ENCODE results near the gene SSC4D.
"Not testable (repeated sequence)": the region's sequence is repeated elsewhere in the genome, so short reads cannot be mapped to it uniquely, and the experiment has no call there.

The SSC4D gene

DNA sequence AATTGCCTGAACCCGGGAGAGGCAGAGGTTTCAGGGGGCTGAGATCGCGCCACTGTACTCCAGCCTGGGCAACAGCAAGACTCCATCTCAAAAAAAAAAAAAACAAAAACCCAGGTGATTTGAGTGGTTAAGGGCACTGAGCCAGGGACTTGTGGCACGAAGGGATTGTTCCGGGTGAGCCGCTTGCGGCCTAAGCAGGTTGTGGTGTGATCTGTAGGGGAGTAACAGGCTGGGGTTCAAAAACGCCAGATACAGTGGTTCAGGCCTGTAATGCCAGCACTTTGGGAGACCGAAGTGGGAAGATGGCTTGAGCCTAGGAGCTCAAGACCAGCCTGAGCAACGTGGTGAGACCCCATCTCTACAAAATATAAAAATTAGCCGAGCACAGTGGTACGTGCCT is 34.3 kb upstream of the SSC4D start:
- not testable (repeated sequence) for H4K91ac ChIP-seq (ENCODE audit: low read depth, low read length, poor library complexity); H3K4ac ChIP-seq (ENCODE audit: low read length); H3K36me3 ChIP-seq (replicated peaks in 1 of 2; ENCODE audit: control insufficient read depth in 2 of 2, insufficient read depth in 2 of 2, low read length in 2 of 2); H3K18ac ChIP-seq (ENCODE audit: low read length); H2BK5ac ChIP-seq (ENCODE audit: low read length); H2BK12ac ChIP-seq (ENCODE audit: low read length); H3K4me3 ChIP-seq (ENCODE audit: low read length in 2 of 2); H3K4me2 ChIP-seq (ENCODE audit: insufficient read depth, low read length, poor library complexity, severe bottlenecking); H2BK15ac ChIP-seq (ENCODE audit: low read length); H2BK120ac ChIP-seq (ENCODE audit: low read depth, low read length); H3K79me1 ChIP-seq (ENCODE audit: low read depth, low read length); H3K14ac ChIP-seq (ENCODE audit: low read length); H4K8ac ChIP-seq (ENCODE audit: low read depth, low read length); H3K9ac ChIP-seq (ENCODE audit: low read depth, low read length, poor library complexity); H2AFZ ChIP-seq (ENCODE audit: low read length); H3K27ac ChIP-seq (replicated peaks; ENCODE audit: low read length); H3K9me3 ChIP-seq (replicated peaks in 1 of 2; ENCODE audit: control insufficient read depth in 2 of 2, insufficient read depth in 1 of 2, low read depth in 1 of 2, low read length in 2 of 2); DNase-seq (ENCODE audit: low spot score); H3K23ac ChIP-seq (ENCODE audit: low read depth, low read length, poor library complexity); H3K4me1 ChIP-seq (ENCODE audit: control insufficient read depth in 2 of 2, insufficient read depth in 1 of 2, low read depth in 1 of 2, low read length in 2 of 2); H2AK5ac ChIP-seq (ENCODE audit: low read depth, low read length); H3K27me3 ChIP-seq (ENCODE audit: control insufficient read depth in 3 of 3, insufficient read depth in 3 of 3, low read depth in 1 of 3, low read length in 3 of 3)
- WGBS, 2 donors (ENCODE audit: extremely low coverage in 2 of 2, insufficient read length in 2 of 2, insufficient replicate concordance in 1 of 2), result no CpG with 5 or more reads among the region's 12 CpGs

DNA sequence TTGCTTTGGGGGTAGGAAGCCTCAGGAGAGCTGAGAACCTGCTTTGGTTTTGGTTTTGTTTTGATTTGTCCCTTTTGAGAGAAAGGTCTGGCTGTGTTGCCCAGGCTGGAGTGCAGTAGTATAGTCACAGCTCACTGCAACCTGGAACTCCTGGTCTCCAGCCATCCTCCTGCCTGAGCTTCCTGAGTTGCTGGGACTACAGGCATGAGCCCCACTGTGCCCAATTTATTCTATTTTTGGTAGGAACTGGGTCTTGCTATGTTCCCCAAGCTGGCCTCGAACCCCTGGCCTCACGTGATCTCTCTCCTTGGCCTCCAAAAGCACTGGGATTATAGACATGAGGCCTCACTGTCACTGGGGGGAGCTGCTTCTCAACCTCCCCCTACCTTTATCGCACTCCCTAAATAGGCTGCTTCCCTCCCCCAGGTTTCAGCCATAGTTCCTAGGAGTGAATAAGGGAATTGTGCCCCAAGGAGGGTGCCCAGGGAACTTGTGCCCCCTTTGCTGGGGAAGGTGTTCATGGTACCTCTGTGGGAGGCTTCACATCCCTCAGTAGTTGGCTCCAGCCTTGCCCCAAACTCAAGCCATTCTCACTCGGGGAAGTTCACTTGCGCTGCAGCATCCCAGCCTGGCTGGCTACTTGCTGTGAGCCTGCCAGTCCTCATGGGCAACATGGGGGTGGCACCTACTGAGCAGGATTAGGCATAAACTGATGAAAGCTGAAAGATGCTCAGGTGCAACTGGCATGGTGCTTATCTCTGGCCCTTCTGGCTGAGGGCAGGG is 33.4 kb upstream of the SSC4D start:
- H3K27ac ChIP-seq (replicated peaks; ENCODE audit: low read length), result not testable (repeated sequence)

DNA sequence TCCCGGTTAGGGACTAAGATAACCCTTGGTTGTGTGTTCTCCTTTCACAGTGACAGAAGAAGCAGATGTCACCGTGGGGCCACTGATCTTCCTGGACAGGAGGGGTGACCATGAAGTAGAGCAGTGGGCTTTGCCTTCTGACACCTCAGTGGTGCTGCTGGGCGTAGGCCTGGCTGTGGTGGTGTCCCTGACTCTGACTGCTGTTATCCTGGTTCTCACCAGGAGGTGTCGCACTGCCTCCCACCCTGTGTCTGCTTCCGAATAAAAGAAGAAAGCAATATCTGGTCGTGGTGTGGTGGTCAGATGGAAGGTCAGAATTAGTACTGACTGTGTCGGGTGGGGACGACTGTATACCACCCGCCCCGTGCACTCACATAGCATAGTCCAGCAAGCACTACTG is 32.3 kb upstream of the SSC4D start:
- not testable (repeated sequence) for H2BK15ac ChIP-seq (ENCODE audit: low read length); H3K27ac ChIP-seq (replicated peaks; ENCODE audit: low read length); H3K36me3 ChIP-seq (replicated peaks in 1 of 2; ENCODE audit: control insufficient read depth in 2 of 2, insufficient read depth in 2 of 2, low read length in 2 of 2); H3K27me3 ChIP-seq (ENCODE audit: control insufficient read depth in 3 of 3, insufficient read depth in 3 of 3, low read depth in 1 of 3, low read length in 3 of 3); H2AFZ ChIP-seq (ENCODE audit: low read length); H4K91ac ChIP-seq (ENCODE audit: low read depth, low read length, poor library complexity); H4K8ac ChIP-seq (ENCODE audit: low read depth, low read length); H2BK12ac ChIP-seq (ENCODE audit: low read length); H3K23ac ChIP-seq (ENCODE audit: low read depth, low read length, poor library complexity); H2BK120ac ChIP-seq (ENCODE audit: low read depth, low read length); H3K14ac ChIP-seq (ENCODE audit: low read length); H3K4me2 ChIP-seq (ENCODE audit: insufficient read depth, low read length, poor library complexity, severe bottlenecking); H3K9me3 ChIP-seq (replicated peaks in 1 of 2; ENCODE audit: control insufficient read depth in 2 of 2, insufficient read depth in 1 of 2, low read depth in 1 of 2, low read length in 2 of 2); H2AK5ac ChIP-seq (ENCODE audit: low read depth, low read length); H3K4ac ChIP-seq (ENCODE audit: low read length); H3K4me1 ChIP-seq (ENCODE audit: control insufficient read depth in 2 of 2, insufficient read depth in 1 of 2, low read depth in 1 of 2, low read length in 2 of 2); H2BK5ac ChIP-seq (ENCODE audit: low read length); H3K9ac ChIP-seq (ENCODE audit: low read depth, low read length, poor library complexity); H3K4me3 ChIP-seq (ENCODE audit: low read length in 2 of 2); H3K79me1 ChIP-seq (ENCODE audit: low read depth, low read length); DNase-seq (ENCODE audit: low spot score); H3K18ac ChIP-seq (ENCODE audit: low read length)
- no CpG with 5 or more reads among the region's 10 CpGs for WGBS, 2 donors (ENCODE audit: extremely low coverage in 2 of 2, insufficient read length in 2 of 2, insufficient replicate concordance in 1 of 2)

More for the DNA sequence above, 33.4 kb upstream of the SSC4D start:
- H3K4me3 ChIP-seq (ENCODE audit: low read length in 2 of 2); H3K4me2 ChIP-seq (ENCODE audit: insufficient read depth, low read length, poor library complexity, severe bottlenecking); H3K4me1 ChIP-seq (ENCODE audit: control insufficient read depth in 2 of 2, insufficient read depth in 1 of 2, low read depth in 1 of 2, low read length in 2 of 2); H3K23ac ChIP-seq (ENCODE audit: low read depth, low read length, poor library complexity); H4K91ac ChIP-seq (ENCODE audit: low read depth, low read length, poor library complexity); H3K18ac ChIP-seq (ENCODE audit: low read length); H3K14ac ChIP-seq (ENCODE audit: low read length); H3K9ac ChIP-seq (ENCODE audit: low read depth, low read length, poor library complexity); H2BK5ac ChIP-seq (ENCODE audit: low read length); H3K36me3 ChIP-seq (replicated peaks in 1 of 2; ENCODE audit: control insufficient read depth in 2 of 2, insufficient read depth in 2 of 2, low read length in 2 of 2); H4K8ac ChIP-seq (ENCODE audit: low read depth, low read length); H2AFZ ChIP-seq (ENCODE audit: low read length); H2BK15ac ChIP-seq (ENCODE audit: low read length); H3K4ac ChIP-seq (ENCODE audit: low read length); H3K27me3 ChIP-seq (ENCODE audit: control insufficient read depth in 3 of 3, insufficient read depth in 3 of 3, low read depth in 1 of 3, low read length in 3 of 3); H3K9me3 ChIP-seq (replicated peaks in 1 of 2; ENCODE audit: control insufficient read depth in 2 of 2, insufficient read depth in 1 of 2, low read depth in 1 of 2, low read length in 2 of 2); H2AK5ac ChIP-seq (ENCODE audit: low read depth, low read length); H2BK120ac ChIP-seq (ENCODE audit: low read depth, low read length); H3K79me1 ChIP-seq (ENCODE audit: low read depth, low read length); H2BK12ac ChIP-seq (ENCODE audit: low read length); DNase-seq (ENCODE audit: low spot score): not testable (repeated sequence)
- WGBS, 2 donors (ENCODE audit: extremely low coverage in 2 of 2, insufficient read length in 2 of 2, insufficient replicate concordance in 1 of 2), result no CpG with 5 or more reads among the region's 5 CpGs

DNA sequence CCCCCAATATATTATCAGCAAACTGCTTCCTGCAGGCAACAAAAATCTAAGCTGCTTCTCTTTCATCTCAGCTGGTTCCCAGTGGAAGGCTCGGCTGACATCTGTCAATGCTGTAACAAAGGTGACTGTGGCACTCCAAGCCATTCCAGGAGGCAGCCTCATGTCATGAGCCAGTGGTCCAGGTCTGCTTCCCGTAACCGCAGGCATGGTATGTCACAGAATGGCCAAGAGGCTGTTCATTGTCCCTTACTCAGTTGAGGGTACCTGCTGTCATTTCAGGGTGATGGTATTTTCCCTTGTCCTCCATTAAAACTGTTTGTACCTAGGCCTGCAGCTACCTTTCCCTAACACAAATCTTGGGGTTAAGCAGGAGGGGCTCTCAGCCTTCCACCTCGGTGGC is 30.9 kb upstream of the SSC4D start:
- H2AK5ac ChIP-seq (ENCODE audit: low read depth, low read length); H2BK15ac ChIP-seq (ENCODE audit: low read length): not testable (repeated sequence)

More for the DNA sequence above, 30.9 kb upstream of the SSC4D start:
- not testable (repeated sequence) for H3K4ac ChIP-seq (ENCODE audit: low read length); H3K4me2 ChIP-seq (ENCODE audit: insufficient read depth, low read length, poor library complexity, severe bottlenecking); H3K79me1 ChIP-seq (ENCODE audit: low read depth, low read length); H4K91ac ChIP-seq (ENCODE audit: low read depth, low read length, poor library complexity); H3K23ac ChIP-seq (ENCODE audit: low read depth, low read length, poor library complexity); H3K36me3 ChIP-seq (replicated peaks in 1 of 2; ENCODE audit: control insufficient read depth in 2 of 2, insufficient read depth in 2 of 2, low read length in 2 of 2); H2AFZ ChIP-seq (ENCODE audit: low read length); H2BK5ac ChIP-seq (ENCODE audit: low read length); H3K18ac ChIP-seq (ENCODE audit: low read length); H2BK120ac ChIP-seq (ENCODE audit: low read depth, low read length); H3K4me3 ChIP-seq (ENCODE audit: low read length in 2 of 2); H3K4me1 ChIP-seq (ENCODE audit: control insufficient read depth in 2 of 2, insufficient read depth in 1 of 2, low read depth in 1 of 2, low read length in 2 of 2); H3K27me3 ChIP-seq (ENCODE audit: control insufficient read depth in 3 of 3, insufficient read depth in 3 of 3, low read depth in 1 of 3, low read length in 3 of 3); H2BK12ac ChIP-seq (ENCODE audit: low read length); H4K8ac ChIP-seq (ENCODE audit: low read depth, low read length); H3K27ac ChIP-seq (replicated peaks; ENCODE audit: low read length); H3K9me3 ChIP-seq (replicated peaks in 1 of 2; ENCODE audit: control insufficient read depth in 2 of 2, insufficient read depth in 1 of 2, low read depth in 1 of 2, low read length in 2 of 2); H3K14ac ChIP-seq (ENCODE audit: low read length); H3K9ac ChIP-seq (ENCODE audit: low read depth, low read length, poor library complexity); DNase-seq (ENCODE audit: low spot score)
- no CpG with 5 or more reads among the region's 4 CpGs for WGBS, 2 donors (ENCODE audit: extremely low coverage in 2 of 2, insufficient read length in 2 of 2, insufficient replicate concordance in 1 of 2)

Measured in neuronal stem cell (in vitro differentiated cells).